ENCODE results near the gene OXT. TPM values are rescaled to one million over a fixed set of nuclear protein-coding genes. Genes with fewer than 3 reads are reported as not detected.
"Not testable (repeated sequence)": the region's sequence is repeated elsewhere in the genome, so short reads cannot be mapped to it uniquely, and the experiment has no call there.

The OXT gene
- total RNA-seq, 1 experiment from 2014 or later, result not detected

DNA sequence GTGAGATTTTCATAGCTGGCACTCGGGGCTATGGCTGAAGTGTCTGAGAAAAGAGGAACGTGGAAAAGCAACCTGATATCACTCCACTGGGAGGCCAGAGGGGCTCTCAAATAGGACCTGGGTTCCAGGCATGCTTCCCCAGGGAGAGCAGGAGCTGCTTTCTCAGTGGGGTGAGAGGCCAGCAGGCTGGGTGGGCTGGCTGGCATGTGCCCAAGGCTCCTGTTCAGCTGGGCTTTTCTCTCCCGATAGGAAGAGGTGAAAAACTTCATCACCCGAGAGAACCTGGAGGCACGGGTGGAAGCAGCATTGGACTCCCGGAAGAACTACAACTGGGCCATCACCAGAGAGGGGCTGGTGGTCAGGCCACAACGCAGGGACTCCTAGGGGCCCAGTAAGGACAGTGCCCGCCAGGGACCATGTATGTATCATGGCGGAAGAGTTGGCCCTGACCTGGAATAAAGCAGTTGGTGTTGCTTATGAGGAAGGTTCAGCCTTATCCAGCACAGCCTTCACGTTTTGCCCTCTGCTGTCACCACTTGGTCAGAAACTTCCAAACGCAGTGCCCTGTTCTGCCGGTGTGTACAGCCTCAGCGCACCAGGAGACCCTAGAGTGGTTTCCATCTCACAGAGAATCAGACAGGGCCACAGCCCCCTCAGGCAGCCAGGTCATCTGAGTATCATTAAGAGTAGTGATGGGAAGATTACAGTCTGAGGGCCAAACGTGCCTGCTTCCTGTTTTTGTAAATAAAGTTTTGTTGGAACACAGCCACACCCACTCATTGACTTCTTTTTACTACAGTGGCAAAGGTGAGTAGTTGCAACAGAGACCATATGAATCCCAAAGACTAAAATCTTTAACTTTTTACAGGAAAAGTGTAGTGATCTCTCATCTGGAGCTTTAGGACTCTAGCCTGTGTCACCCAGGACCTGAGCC lies 23.7 kb upstream of the OXT start:
- no peak for DNase-seq (ENCODE audit: low spot score)

DNA sequence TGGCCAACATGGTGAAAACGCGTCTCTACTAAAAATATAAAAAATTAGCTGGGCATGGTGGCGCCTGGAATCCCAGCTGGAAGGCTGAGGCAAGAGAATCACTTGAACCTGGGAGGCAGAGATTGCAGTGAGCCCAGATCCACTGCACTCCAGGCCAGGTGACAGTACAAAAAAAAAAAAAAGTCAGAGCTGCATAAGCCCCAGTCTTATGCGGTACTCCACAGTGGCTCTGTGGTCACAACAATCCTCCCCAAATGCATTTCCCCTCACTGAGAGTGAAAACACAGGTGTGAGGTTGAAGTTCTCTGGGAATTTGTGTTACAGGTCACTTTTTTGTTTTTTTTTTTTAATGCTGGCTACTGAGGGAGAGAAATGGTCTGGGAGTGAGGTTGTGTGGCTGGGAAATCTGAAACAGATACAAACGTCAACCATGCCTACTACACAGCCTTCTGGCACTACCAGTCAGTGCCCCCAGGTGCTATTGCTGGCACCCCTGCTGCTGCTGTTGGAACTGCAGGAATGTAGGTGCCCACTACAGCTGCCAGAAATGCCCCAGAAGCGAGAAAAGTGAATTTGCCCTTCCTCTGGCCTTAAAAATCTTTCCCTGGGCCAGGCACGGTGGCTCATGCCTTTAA lies 19.9 kb upstream of the OXT start:
- DNase-seq (ENCODE audit: low spot score), result no peak

DNA sequence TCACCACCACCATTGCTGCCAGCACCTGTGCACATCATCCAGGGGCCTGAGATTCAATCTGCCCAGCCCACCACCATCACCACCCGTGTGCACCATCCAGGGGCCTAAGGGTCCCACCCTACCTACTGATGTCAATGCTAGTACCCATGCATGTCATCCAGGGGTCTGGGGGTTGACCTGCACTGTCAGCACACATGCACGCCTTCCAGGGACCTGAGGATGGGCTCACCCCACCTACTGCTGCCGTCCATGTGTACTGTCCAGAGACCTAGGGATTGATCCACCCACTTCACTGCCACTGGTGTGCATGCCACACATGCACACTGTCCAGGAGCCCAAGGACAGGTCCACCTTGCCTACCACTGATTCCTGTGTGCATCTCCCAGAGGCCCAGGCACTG lies 11.9 kb upstream of the OXT start:
- no peak for DNase-seq (ENCODE audit: low spot score)

DNA sequence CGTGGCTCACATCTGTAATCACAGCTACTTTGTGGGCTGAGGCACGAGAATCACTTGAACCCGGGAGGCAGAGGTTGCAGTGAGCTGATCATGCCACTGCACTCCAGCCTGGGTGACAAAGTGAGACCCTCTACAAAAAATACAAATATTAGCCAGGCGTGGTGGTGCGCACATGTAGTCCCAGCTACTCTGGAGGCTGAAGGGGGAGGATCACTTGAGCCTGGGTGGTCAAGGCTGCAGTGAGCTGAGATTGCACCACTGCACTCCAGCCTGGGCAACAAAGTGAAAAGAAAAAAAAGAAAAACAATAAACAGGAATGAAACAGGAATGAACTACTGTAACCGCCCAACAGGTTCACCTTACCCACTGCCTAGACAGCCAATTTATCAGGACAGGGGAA lies 7.3 kb upstream of the OXT start:
- not testable (repeated sequence) for DNase-seq (ENCODE audit: low spot score)

DNA sequence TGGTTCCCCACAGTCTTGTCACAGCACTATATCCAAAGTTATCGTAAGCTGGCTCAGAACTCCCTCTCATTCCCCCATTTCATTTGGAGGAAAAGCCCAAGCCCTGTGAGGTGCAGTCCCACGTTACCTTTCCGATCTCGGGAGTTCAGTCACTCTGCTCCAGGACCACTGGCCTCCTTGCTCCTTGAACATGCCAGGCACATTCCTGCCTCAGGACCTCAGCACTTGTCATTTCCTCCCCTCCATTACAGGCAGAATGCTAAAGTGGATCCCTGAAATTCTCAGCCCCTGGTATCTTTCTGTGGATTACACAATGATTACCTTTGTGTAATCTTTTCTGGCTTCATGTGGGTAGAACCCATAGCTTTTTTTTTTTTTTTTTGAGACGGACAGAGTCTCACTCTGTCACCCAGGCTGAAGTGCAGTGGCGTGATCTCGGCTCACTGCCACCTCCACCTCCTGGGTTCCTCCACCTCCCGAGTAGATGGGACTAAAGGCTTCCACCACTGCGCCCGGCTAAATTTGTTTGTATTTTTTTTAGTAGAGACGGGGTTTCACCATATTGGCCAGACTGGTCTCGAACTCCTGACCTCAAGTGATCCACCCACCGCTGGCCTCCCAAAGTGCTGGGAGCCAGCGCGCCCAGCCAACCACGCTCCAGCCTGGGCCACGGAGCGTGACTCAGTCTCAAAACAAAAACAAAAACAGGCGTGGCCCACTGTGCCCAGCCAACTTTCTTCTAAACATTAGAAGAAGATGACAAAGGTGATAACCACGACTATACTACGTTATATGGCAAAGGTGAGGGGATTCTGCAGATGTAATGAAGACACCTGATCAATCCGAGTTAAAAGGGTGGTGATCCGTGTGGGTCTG lies 4.0 kb upstream of the OXT start:
- no peak for DNase-seq (ENCODE audit: low spot score)

DNA sequence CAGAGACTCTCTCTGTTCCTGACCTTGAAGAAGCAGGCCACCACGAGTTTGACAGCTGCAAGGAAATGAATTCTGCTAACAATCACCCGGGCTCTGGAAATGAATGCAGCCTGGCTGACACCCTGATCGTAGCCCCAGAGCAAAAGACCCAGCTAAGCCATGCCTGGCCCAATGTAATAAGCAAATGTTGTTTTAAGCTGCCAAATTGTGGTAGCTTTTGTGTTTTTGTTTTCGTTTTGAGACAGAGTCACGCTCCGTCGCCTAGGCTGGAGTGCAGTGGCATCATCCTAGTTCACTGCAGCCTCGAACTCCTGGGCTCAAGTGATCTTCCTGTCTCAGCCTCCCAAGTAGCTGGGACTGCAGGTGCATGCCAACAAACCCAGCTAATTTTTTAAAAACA lies 3.3 kb upstream of the OXT start:
- no peak for DNase-seq (ENCODE audit: low spot score)

DNA sequence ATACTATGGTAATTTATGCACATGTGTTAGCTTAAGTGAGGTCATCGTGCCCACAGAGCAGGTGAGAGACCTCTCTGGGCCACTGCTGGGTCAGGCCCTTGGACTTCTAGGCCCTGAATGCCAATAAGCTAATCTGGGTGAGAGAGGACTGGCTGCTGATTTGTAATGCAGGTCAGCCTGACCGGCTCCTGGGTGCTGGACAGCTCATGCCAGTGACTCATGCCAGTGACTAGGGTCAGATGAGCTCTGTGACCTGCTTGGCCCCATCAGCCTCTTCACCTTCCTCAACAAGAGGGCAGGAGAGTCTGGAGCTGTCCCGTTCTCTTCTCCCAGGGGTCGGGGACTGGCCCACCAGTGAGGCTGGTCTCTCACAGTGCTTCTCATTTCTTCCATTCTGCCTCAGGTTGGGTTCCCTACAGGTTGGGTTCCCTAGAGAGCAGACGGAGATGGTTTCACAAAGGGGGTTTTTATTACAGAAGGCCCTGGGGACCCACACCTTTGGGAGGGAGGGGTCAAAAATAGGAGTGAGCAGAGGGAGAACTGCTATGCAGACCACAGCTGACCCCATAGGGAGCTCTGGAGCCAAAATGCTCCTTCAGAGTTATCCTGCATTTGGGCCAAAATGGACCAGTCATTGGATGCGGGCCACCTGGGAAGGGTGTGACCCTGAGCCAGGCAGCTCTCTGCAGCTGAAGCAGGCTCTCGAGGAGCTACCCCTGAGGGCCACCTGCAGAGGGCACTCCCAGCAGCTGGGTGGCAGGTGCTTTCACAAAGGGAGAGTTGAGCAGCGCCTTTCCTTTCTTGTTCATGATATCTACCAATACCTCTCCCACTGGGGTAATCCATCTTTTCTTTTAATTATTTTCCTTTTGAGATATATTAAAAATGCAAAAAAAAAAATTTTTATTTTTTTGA lies 2.2 kb upstream of the OXT start:
- DNase-seq (ENCODE audit: low spot score), result peak; percentile 24

DNA sequence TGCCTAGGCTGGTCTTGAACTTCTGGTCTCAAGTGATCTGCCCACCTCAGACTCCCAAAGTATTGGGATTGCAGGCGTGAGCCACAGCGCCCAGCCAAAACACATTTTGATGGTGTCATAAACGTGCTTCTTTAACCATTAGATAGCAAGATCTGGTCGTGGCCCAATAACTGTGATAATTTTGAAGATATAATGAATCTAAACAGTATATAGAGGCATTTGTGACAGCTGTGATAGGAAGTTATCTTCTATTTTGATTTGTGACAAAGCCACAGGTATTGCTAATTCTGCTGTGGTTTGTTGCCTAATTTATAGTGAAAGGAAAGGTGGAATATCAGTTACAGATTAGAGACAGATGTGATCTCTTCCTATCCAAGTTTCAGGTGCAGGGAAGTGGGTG lies 695 bp upstream of the OXT start:
- DNase-seq (ENCODE audit: low spot score), result no peak

DNA sequence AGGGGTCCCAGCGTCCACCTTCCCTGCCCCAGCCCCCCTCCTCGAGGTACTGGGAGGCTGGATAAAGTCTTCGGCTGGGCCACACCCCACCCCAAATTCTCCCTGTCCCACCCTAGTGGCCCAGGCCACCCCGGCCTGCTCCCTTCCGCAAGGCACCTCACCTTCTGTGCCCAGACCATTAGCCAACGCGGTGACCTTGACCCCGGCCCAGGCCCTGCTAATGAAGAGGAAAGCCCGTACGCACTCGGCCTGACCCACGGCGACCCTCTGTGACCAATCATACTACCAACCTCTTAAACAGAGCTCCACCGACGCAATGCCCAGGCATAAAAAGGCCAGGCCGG lies 182 bp upstream of the OXT start:
- no peak for DNase-seq (ENCODE audit: low spot score)

DNA sequence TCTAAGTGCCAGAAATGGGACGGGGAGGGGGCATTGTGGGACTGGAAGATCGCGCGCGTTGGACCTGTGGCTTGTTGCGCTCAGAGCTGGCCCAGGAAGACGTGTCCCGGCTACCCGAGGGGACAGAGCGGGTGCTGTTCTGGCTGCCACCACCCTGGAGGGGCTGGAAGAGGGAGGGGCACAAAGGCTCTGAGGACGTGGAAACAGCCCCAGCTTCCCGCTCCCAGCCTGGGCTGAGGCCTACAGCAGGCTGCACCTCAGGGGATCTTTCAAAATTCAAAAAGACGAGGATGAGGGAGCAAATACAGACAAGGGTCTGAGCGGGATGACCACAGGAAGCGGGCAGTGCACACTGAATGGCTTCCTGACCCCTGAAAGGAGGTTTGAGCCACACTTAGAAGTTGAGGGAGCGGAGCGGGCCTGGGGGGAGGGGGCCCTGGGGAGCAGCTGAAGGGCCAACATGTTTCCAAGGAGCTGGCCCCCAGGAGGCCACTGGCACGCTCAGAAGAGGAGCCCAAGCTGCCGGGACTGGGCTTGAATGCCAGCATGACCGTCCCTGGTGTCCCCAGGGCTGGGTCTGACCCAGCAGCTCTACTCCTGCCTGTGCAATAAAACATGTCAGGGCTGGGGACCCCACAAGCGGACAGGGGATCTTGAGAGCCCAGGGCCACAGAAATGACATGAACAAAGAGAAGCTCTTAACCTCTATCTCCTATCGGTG lies 1.3 kb downstream of the OXT start:
- DNase-seq (ENCODE audit: low spot score), result no peak

DNA sequence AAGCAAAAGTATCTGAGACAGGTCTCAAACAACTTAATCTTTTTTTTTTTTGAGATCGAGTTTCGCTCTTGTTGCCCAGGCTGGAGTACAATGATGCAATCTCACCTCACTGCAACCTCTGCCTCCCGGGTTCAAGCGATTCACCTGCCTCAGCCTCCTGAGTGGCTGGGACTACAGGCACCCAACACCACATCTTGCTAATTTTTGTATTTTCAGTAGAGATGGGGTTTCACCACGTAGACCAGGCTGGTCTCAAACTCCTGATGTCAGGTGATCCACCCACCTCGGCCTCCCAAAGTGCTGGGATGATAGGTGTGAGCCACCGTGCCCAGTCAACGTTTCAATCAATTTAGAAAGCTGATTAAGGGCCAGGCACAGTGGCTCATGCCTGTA lies 1.8 kb downstream of the OXT start:
- not testable (repeated sequence) for DNase-seq (ENCODE audit: low spot score)

DNA sequence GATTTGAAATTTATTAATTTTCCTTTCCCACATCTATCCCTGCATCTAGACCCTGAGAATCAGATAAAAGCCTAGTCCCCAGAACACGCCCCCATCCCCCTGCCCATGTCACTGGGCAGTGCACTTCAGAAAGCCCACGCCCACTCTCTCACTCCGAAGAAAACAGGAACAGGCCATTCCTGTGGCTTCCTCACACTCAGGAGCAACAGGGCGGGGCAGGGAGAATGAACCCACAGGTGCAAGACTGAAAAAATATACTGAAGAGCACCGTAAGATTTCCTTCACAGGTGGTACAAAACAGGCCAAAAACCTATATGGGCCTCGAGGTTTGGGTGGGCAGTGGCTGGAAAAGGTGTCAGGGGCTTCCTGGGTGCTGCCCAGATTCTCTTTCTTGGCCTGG lies 3.4 kb downstream of the OXT start:
- no peak for DNase-seq (ENCODE audit: low spot score)

DNA sequence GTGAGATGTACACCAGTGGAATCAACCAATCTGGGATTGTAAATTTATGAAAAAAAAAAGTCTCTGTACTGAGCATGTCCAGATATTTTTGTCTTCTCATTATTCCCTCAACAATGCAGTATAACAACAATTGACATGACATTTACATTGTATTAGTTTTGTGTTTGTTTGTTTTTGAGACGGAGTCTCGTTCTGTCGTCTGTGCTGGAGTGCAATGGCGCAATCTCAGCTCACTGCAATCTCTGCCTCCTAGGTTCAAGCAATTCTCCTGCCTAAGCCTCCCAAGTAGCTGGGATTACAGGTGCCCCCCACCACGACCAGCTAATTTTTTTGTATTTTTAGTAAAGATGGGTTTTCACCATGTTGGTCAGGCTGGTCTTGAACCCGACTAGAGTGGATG lies 3.9 kb downstream of the OXT start:
- not testable (repeated sequence) for DNase-seq (ENCODE audit: low spot score)

DNA sequence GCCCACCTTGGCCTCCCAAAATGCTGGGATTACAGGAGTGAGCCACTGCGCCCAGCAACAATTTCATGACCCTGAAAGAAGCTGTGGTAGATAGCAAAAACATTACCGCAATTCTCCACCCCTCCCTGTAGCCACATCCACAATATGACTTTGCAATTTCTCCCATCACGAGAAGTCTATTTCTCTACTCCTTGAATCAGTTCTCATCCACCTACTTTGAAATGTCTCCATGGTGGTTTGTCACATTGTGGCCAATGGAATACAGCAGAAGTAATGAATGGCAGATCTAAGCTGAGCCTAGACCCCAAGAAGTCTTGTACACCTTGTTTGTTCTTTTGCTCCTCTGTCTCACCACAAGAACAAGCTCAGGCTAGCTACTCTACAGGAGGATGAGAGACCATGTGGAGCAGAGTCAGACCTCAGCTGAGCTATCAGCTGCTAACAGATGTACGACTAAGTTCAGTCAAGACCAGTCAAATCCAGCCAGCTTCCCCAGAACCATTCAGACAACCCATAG lies 6.3 kb downstream of the OXT start:
- DNase-seq (ENCODE audit: low spot score), result no peak

DNA sequence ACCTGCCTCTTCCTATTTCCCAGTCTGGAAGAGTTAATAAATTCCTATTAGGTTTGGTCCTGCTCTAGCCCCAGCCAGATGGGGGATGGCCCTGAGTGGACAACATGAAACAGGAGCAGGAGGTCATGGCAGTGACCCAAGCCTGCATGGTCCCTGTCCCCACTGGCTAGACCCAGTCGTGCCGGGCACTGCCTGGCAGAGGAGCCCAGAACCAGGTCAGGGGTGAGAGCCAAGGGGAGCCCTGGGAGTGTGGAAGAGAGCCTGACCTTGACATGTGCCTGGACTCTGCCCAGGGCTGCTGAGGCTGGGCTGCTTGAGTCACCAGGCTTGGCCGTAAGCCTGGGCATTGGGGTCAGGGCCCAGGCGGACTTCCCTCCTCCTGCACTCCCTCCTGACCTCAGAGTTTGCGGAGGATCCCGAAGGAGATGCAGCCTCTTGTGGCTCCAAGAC lies 9.5 kb downstream of the OXT start:
- no peak for DNase-seq (ENCODE audit: low spot score)

DNA sequence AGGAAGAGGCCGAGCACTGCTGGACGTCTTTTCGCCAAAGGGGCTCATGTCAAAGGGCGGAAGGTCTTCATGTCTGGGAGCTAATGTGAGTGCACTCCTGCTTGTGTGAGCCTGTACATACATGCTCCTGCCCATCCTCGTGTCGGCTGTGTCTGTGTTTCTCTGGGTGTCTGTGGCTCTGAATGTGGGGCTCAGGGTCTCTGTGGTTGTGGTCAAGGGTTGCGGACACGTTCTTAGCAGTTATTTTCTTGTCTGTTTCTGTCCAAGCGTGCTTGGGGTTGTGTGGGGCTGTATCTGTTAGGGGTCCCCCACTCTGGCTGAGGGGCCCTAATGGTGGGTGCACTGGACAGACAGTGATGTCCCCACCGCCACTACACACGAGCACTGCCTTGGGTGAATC lies 10.2 kb downstream of the OXT start:
- DNase-seq (ENCODE audit: low spot score), result no peak

DNA sequence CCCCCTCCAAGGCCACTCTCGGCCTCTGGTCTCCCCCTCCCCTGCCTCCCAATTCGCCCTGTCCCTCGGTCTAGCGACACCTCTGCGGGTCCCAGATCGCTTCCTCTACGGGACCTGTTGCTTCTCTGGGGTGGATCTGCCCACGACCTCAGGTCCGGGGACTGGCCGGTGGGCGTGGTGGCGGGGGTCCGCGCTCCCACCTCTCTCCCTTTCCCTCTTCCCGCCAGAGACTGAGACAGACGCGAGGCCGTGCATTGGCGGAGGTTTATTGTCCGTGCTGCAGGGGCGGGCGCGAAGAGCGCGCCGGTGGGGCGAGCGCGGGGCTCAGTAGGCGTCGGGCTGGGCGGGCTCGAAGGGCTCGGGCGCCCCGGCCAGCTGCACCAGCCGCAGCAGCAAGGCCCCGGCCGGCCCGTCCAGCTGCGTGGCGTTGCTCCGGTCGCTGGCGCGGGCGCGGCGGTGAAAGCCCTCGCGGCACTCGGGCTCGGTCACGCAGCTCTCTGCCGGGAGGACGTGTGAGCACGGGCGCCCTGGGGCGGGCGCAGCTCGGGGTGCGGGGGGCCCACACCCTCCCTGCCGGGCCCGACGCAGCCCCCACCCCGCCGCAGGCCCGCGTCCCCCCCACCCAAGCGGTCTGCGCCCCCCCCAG lies 11.0 kb downstream of the OXT start:
- DNase-seq (ENCODE audit: low spot score), result no peak

DNA sequence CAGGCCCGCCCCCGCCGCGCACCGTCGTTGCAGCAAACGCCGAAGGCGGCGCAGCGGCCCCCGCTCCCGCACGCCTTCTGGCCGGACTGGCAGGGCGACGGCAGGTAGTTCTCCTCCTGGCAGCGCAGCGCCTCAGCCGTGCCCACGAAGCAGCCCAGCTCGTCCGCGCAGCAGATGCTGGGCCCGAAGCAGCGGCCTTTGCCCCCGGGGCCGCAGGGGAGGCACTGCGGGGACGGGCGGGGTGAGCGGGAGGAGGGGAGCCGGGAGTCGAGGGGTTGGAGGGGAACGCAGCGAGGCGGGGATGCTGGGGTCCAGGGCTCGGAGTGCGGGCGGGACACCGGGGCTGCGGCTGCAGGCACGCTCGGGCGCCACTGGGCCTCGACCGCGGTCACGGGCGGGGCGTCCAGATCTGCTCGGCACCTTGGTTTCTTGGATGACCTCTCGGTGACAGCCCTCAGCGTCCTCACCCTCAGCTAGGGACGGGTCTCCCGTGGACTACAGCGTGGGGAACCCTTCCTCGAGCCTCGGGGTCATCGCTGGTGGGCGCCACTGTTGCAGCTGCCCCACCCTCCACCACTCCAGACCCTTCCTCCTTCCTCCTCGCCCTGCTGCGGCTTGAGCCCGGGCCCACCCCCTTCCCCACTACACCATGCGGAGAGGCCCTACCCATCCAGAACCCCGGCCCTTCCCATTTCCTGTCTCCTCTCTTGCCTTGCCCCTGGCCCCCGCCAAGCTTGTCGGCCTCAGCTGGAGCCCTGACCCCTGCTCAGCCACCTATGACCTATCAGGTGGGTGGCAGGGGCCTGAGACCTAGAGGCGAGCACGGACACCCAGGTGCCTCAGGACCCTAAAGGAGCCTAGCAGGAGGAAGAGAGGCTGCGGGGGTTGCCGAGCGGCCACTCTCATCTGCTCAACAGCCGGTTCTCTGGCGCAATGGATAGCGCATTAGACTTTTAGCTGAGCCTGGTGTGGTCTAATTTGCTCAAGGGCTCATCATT lies 11.8 kb downstream of the OXT start:
- DNase-seq (ENCODE audit: low spot score), result no peak

Measured in HT-29 (cell line).